Liver (tissue), 9 donors: ENCODE results near the gene SPTBN1. TPM values are rescaled to one million over a fixed set of nuclear protein-coding genes. Genes with fewer than 3 reads are reported as not detected.
A peak's percentile ranks its signal among the peaks of the same experiment; 100 is the strongest.

Experiments used
- DNase-seq: peaks from one replicate; pipeline ENCODE4 v3.0.0-alpha.2; 2017; ENCODE audit warnings: low spot score
- H3K27ac ChIP-seq, 2 donors: one replicate each; pipeline ENCODE4 v1.7.0; 2013; ENCODE audit warnings: inconsistent platforms in 2 of 2, low read length in 2 of 2, control low read depth in 1 of 2, low read depth in 1 of 2, mild to moderate bottlenecking in 1 of 2
- H3K27me3 ChIP-seq, 4 donors: one replicate each; pipeline versions ENCODE4 v1.6.1 to v1.7.0; 2013; ENCODE audit warnings: low read length in 3 of 4, inconsistent platforms in 1 of 4, mild to moderate bottlenecking in 1 of 4, moderate library complexity in 1 of 4; ENCODE audit not compliant: control insufficient read depth in 4 of 4, insufficient read depth in 4 of 4
- H3K36me3 ChIP-seq, 4 donors: one replicate each; pipeline versions ENCODE4 v1.6.1 to v1.7.0; 2013; ENCODE audit warnings: low read length in 3 of 4, mild to moderate bottlenecking in 3 of 4, low read depth in 1 of 4, moderate library complexity in 1 of 4; ENCODE audit not compliant: control insufficient read depth in 4 of 4, insufficient read depth in 3 of 4
- H3K4me1 ChIP-seq, 4 donors: one replicate each; pipeline versions ENCODE4 v1.6.1 to v1.7.0; 2013; ENCODE audit warnings: low read length in 3 of 4, mild to moderate bottlenecking in 3 of 4, moderate library complexity in 1 of 4; ENCODE audit not compliant: control insufficient read depth in 4 of 4, insufficient read depth in 4 of 4
- H3K4me3 ChIP-seq, 3 donors: one replicate each; pipeline versions ENCODE4 v1.6.1 to v1.7.0; 2013; ENCODE audit warnings: low read length in 3 of 3, control low read depth in 1 of 3, low read depth in 1 of 3, mild to moderate bottlenecking in 1 of 3
- H3K9ac ChIP-seq, 2 donors: one replicate each; pipeline ENCODE4 v1.7.0; 2013; ENCODE audit warnings: low read length in 2 of 2, mild to moderate bottlenecking in 2 of 2, moderate library complexity in 2 of 2, control low read depth in 1 of 2, low read depth in 1 of 2
- H3K9me3 ChIP-seq, 4 donors: one replicate each; pipeline versions ENCODE4 v1.6.1 to v1.7.0; 2013; ENCODE audit warnings: low read length in 3 of 4; ENCODE audit not compliant: control insufficient read depth in 4 of 4
- FOXA1 ChIP-seq: IDR thresholded peaks from 2 replicates; pipeline ENCODE4 v1.6.1; 2016; ENCODE audit warnings: antibody characterized with exemption
- FOXA2 ChIP-seq: IDR thresholded peaks from 2 replicates; pipeline ENCODE4 v1.6.1; 2016; ENCODE audit warnings: antibody characterized with exemption
- GABPA ChIP-seq, 2 donors: IDR thresholded peaks in 1 of 2; conservative IDR thresholded peaks in 1 of 2; 2 replicates each; pipeline ENCODE4 v1.6.1; 2016; ENCODE audit warnings: antibody characterized with exemption in 2 of 2, mild to moderate bottlenecking in 1 of 2, moderate library complexity in 1 of 2
- HNF4A ChIP-seq, 2 donors: conservative IDR thresholded peaks; 2 replicates each; pipeline ENCODE4 v1.6.1; 2016; ENCODE audit warnings: antibody characterized with exemption in 2 of 2, mild to moderate bottlenecking in 2 of 2
- JUND ChIP-seq, 2 donors: IDR thresholded peaks; 2 replicates each; pipeline ENCODE4 v1.6.1; 2016; ENCODE audit warnings: antibody characterized with exemption in 2 of 2
- RAD21 ChIP-seq, 2 donors: IDR thresholded peaks; 2 replicates each; pipeline ENCODE4 v1.6.1; 2016; ENCODE audit warnings: antibody characterized with exemption in 2 of 2, mild to moderate bottlenecking in 2 of 2
- RXRA ChIP-seq, 2 donors: IDR thresholded peaks; 2 replicates each; pipeline ENCODE4 v1.6.1; 2017 to 2018; ENCODE audit warnings: antibody characterized with exemption in 2 of 2, mild to moderate bottlenecking in 1 of 2
- SP1 ChIP-seq: IDR thresholded peaks from 2 replicates; pipeline ENCODE4 v1.6.1; 2018; ENCODE audit warnings: antibody characterized with exemption, mild to moderate bottlenecking
- TAF1 ChIP-seq: conservative IDR thresholded peaks from 2 replicates; pipeline ENCODE4 v1.6.1; 2016; ENCODE audit warnings: antibody characterized with exemption, mild to moderate bottlenecking
- YY1 ChIP-seq: IDR thresholded peaks from 2 replicates; pipeline ENCODE4 v1.6.1; 2016; ENCODE audit warnings: antibody characterized with exemption, mild to moderate bottlenecking
- WGBS: extraction: QIAGEN DNeasy Blood & Tissue Kit; methylation state at CpG from one replicate; pipeline ENCODE4 v1.1.7; 2013; 5-methylcytosine and 5-hydroxymethylcytosine counted together
- polyA plus RNA-seq, 2 donors: library from polyadenylated mRNA; stranded (reverse) in 1 of 2; unstranded in 1 of 2; fragments of 200-250 nt in 1 of 2; fragments of >200 nt in 1 of 2; fragmentation: Nextera tagmentation in 1 of 2; extraction: Ambion mirVana in 1 of 2; gene quantifications; one replicate each; pipeline versions ENCODE4 v1.2.1 to v1.2.3, GENCODE V29; 2013 to 2015
- total RNA-seq, 2 donors: library from RNA; depleted of rRNA; stranded (reverse); fragments of >200 nt; gene quantifications; one replicate each; pipeline ENCODE4 v1.2.3, GENCODE V29; 2014
- TF ChIP-seq, protein P1 (sequence below): IDR thresholded peaks from 2 replicates; pipeline ENCODE4 v1.6.1; 2016; ENCODE audit warnings: antibody characterized with exemption
- TF ChIP-seq, protein P2 (sequence below): IDR thresholded peaks from 2 replicates; pipeline ENCODE4 v1.6.1; 2016; ENCODE audit warnings: antibody characterized with exemption
- TF ChIP-seq, protein P3 (sequence below): IDR thresholded peaks from 2 replicates; pipeline ENCODE4 v1.6.1; 2016; ENCODE audit warnings: antibody characterized with exemption, mild to moderate bottlenecking
- TF ChIP-seq, protein P4 (sequence below): IDR thresholded peaks from 2 replicates; pipeline ENCODE4 v1.6.1; 2016; ENCODE audit warnings: antibody characterized with exemption
- TF ChIP-seq, protein P5 (sequence below): fragments of 150-350 bp; IDR thresholded peaks from 2 replicates; pipeline ENCODE4 v1.5.1; 2017; ENCODE audit warnings: improper control_type of control experiment, low read depth, low read length; ENCODE audit not compliant: missing input control
- donor health status: healthy.
- donor health status: healthy.
- donor health status: healthy.
- donor health status: healthy.
- donor health status: healthy.

The SPTBN1 gene
- total and polyA plus RNA-seq, 4 donors: 44.8 to 191 (median 75.9) TPM

DNA sequence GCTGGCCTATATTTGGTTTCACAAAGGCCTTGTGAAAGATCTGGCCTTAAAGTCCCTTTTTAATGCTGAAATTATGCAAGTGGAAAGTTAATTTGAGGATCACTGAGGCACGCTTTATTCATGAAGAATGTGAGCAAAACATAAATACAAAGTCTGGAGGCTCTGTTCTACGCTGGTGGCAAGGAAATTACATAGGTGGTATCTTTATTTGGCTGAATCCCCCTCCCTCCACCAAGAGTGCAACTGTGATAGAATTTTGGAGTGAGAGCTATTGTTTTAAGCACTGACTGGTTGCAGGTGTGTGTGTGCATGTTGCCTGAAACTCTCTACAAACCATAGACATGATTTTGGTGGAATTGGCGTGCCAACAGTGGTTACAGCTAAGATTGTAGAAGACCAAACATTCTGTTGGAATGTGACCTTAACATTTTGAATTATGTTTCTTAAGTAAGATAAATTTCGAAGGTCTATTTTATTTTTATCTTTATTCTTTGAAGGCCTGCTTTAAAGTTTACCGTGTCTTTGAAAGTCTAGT, 114.3 kb downstream of the SPTBN1 start (continued):
- TF ChIP-seq, protein P1, sequence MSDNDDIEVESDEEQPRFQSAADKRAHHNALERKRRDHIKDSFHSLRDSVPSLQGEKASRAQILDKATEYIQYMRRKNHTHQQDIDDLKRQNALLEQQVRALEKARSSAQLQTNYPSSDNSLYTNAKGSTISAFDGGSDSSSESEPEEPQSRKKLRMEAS: no peak
- TF ChIP-seq GABPA (IDR thresholded peaks at IDR 0.05 in 1 of 2, conservative IDR thresholded peaks at IDR 0.05 in 1 of 2): no peak
- TF ChIP-seq, protein P2, sequence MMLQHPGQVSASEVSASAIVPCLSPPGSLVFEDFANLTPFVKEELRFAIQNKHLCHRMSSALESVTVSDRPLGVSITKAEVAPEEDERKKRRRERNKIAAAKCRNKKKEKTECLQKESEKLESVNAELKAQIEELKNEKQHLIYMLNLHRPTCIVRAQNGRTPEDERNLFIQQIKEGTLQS: no peak
- no peak for TF ChIP-seq TAF1
- no peak for TF ChIP-seq JUND (IDR thresholded peaks at IDR 0.05)

DNA sequence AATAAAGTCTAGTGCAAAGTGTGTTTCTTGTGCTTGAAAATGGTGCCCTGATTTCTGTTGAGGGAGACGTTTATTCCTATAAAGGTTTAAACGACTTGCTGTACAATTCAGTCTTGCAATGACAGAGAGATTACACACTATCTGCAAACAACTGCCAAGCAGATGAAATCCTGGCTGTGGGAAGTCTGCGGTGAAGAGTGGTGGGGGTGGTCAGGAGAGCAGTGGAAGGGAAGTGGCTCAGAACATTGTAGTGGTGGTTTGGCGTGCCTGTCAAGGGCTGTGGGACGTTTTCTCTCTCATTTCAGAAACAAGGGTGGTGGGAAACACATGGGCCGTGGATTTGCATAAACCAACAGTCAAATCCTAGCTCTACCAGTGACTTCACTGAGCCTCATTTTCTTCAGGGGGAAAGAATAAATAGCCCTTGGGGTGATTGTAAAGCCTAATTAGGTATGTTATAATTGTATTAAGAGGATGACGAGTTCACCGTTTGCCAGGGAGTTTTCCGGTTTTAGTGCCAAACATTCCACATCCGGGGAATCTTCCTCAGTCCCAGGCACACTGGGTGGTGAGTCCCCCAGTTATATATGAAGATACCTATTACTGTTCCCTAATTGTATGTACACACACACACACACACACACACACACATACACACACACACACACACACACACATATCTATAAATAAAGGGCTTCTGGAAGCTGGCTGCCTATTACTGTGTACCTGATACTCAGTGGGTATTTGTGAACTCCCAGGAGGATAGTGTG, 115.0 kb downstream of the SPTBN1 start:
- DNase-seq: peak; percentile 50
- H3K27ac ChIP-seq: peak overlapping the region; percentile 73 to 90
- H3K9me3 ChIP-seq: no peaks in the 10 kb centered on the region
- TF ChIP-seq YY1 (peak; percentile 60), JUND (IDR thresholded peaks at IDR 0.05) (peak in 1 of 2 donors; percentile 36), SP1 (peak; percentile 37), FOXA2 (no peak), RAD21 (IDR thresholded peaks at IDR 0.05) (peak in 1 of 2 donors; percentile 56), RXRA (IDR thresholded peaks at IDR 0.05) (peak in 1 of 2 donors; percentile 20), GABPA (IDR thresholded peaks at IDR 0.05 in 1 of 2, conservative IDR thresholded peaks at IDR 0.05 in 1 of 2) (no peak), FOXA1 (no peak), HNF4A (conservative IDR thresholded peaks at IDR 0.05) (peak; percentile 22 to 47)
- TF ChIP-seq, protein P2: no peak
- TF ChIP-seq, protein P3, sequence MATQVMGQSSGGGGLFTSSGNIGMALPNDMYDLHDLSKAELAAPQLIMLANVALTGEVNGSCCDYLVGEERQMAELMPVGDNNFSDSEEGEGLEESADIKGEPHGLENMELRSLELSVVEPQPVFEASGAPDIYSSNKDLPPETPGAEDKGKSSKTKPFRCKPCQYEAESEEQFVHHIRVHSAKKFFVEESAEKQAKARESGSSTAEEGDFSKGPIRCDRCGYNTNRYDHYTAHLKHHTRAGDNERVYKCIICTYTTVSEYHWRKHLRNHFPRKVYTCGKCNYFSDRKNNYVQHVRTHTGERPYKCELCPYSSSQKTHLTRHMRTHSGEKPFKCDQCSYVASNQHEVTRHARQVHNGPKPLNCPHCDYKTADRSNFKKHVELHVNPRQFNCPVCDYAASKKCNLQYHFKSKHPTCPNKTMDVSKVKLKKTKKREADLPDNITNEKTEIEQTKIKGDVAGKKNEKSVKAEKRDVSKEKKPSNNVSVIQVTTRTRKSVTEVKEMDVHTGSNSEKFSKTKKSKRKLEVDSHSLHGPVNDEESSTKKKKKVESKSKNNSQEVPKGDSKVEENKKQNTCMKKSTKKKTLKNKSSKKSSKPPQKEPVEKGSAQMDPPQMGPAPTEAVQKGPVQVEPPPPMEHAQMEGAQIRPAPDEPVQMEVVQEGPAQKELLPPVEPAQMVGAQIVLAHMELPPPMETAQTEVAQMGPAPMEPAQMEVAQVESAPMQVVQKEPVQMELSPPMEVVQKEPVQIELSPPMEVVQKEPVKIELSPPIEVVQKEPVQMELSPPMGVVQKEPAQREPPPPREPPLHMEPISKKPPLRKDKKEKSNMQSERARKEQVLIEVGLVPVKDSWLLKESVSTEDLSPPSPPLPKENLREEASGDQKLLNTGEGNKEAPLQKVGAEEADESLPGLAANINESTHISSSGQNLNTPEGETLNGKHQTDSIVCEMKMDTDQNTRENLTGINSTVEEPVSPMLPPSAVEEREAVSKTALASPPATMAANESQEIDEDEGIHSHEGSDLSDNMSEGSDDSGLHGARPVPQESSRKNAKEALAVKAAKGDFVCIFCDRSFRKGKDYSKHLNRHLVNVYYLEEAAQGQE: no peak
- TF ChIP-seq, protein P1: peak; percentile 30
- TF ChIP-seq, protein P4, sequence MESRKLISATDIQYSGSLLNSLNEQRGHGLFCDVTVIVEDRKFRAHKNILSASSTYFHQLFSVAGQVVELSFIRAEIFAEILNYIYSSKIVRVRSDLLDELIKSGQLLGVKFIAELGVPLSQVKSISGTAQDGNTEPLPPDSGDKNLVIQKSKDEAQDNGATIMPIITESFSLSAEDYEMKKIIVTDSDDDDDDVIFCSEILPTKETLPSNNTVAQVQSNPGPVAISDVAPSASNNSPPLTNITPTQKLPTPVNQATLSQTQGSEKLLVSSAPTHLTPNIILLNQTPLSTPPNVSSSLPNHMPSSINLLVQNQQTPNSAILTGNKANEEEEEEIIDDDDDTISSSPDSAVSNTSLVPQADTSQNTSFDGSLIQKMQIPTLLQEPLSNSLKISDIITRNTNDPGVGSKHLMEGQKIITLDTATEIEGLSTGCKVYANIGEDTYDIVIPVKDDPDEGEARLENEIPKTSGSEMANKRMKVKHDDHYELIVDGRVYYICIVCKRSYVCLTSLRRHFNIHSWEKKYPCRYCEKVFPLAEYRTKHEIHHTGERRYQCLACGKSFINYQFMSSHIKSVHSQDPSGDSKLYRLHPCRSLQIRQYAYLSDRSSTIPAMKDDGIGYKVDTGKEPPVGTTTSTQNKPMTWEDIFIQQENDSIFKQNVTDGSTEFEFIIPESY: no peak
- TF ChIP-seq, protein P5, sequence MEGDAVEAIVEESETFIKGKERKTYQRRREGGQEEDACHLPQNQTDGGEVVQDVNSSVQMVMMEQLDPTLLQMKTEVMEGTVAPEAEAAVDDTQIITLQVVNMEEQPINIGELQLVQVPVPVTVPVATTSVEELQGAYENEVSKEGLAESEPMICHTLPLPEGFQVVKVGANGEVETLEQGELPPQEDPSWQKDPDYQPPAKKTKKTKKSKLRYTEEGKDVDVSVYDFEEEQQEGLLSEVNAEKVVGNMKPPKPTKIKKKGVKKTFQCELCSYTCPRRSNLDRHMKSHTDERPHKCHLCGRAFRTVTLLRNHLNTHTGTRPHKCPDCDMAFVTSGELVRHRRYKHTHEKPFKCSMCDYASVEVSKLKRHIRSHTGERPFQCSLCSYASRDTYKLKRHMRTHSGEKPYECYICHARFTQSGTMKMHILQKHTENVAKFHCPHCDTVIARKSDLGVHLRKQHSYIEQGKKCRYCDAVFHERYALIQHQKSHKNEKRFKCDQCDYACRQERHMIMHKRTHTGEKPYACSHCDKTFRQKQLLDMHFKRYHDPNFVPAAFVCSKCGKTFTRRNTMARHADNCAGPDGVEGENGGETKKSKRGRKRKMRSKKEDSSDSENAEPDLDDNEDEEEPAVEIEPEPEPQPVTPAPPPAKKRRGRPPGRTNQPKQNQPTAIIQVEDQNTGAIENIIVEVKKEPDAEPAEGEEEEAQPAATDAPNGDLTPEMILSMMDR: no peak
- H3K4me3 ChIP-seq: no peak overlapping the region
- peaks cover 29 to 94% (median 82%) of the 10 kb centered on the region in 4 donors for H3K4me1 ChIP-seq
- 9% methylated on average over 10 of the region's 10 CpGs for WGBS
- no peaks in the 10 kb centered on the region for H3K27me3 ChIP-seq
- peak overlapping the region in 1 of 2 donors; percentile 82 for H3K9ac ChIP-seq
- H3K36me3 ChIP-seq: peaks cover 0 to 2% (median 0%) of the 10 kb centered on the region in 4 donors
